Activated CD8-positive, alpha-beta memory T cell treated with anti-CD3 and anti-CD28 coated beads for 36 hours (primary cell): ENCODE results near the gene ARF6. TPM values are rescaled to one million over a fixed set of nuclear protein-coding genes. Genes with fewer than 3 reads are reported as not detected.
"Not testable (repeated sequence)": the region's sequence is repeated elsewhere in the genome, so short reads cannot be mapped to it uniquely, and the experiment has no call there.

ENCODE experiments used
- CTCF ChIA-PET: fragments of 350-600 bp; sonication (Branson Sonifier 250); formaldehyde crosslinking; loops from one replicate; lab custom pipeline; 2021; ENCODE audit warnings: antibody characterized with exemption; lab: Charles Lee
- POLR2A ChIA-PET: fragments of 350-600 bp; sonication (Branson Sonifier 250); formaldehyde crosslinking; loops from one replicate; lab custom pipeline; 2021; ENCODE audit warnings: antibody characterized with exemption; lab: Charles Lee
- total RNA-seq, 2 experiments: library from RNA; stranded (reverse); gene quantifications; one replicate each; pipeline ENCODE4 v1.2.3, GENCODE V29; 2021

The ARF6 gene
- total RNA-seq, 2 experiments from 2014 or later: 164 to 167 TPM

GRCh38 chr14:49921401-49921800, 28.5 kb downstream of the ARF6 start:
- CTCF ChIA-PET: no interaction called here
- POLR2A ChIA-PET: no interaction called here

GRCh38 chr14:49923442-49923841, 30.6 kb downstream of the ARF6 start:
- POLR2A ChIA-PET: no interaction called here
- CTCF ChIA-PET: no interaction called here

- ChIA-PET CTCF (no interaction called here), POLR2A (no interaction called here)
Observed at GRCh38 chr14:49923881-49924280, 31.0 kb downstream of the ARF6 start.

GRCh38 chr14:49924852-49925251, 32.0 kb downstream of the ARF6 start:
- ChIA-PET POLR2A (no interaction called here), CTCF (no interaction called here)

- ChIA-PET CTCF (interaction anchor here (0.7 to 1.3 kb wide), 3 partner anchors 13 to 72 kb away, joined by 3 to 6 read pairs (median 5); no protein-coding TSS in a partner anchor), POLR2A (no interaction called here)
Observed at GRCh38 chr14:49926803-49927202, 33.9 kb downstream of the ARF6 start.

- ChIA-PET CTCF (interaction anchor here (1.3 kb wide), 1 partner anchor 12 kb away, joined by 5 read pairs; no protein-coding TSS in a partner anchor), POLR2A (no interaction called here)
Observed at GRCh38 chr14:49928015-49928414, 35.1 kb downstream of the ARF6 start.

- CTCF ChIA-PET: no interaction called here
- POLR2A ChIA-PET: interaction anchor here (0.6 kb wide), 1 partner anchor 11 kb away, joined by 10 read pairs; no protein-coding TSS in a partner anchor
Observed at GRCh38 chr14:49930720-49931119, 37.8 kb downstream of the ARF6 start.

GRCh38 chr14:49931523-49931922, 38.6 kb downstream of the ARF6 start:
- POLR2A ChIA-PET: no interaction called here
- CTCF ChIA-PET: no interaction called here

- POLR2A ChIA-PET: no interaction called here
- CTCF ChIA-PET: interaction anchor here (0.8 kb wide), 1 partner anchor 67 kb away, joined by 3 read pairs; no protein-coding TSS in a partner anchor
Observed at GRCh38 chr14:49933128-49933527, 40.2 kb downstream of the ARF6 start.

GRCh38 chr14:49933704-49934103, 40.8 kb downstream of the ARF6 start:
- POLR2A ChIA-PET: no interaction called here

GRCh38 chr14:49934646-49935045, 41.8 kb downstream of the ARF6 start:
- ChIA-PET CTCF (no interaction called here), POLR2A (no interaction called here)

More at GRCh38 chr14:49933704-49934103, 40.8 kb downstream of the ARF6 start:
- CTCF ChIA-PET: no interaction called here

- POLR2A ChIA-PET: no interaction called here
- CTCF ChIA-PET: no interaction called here
Observed at GRCh38 chr14:49935526-49935925, 42.6 kb downstream of the ARF6 start.

GRCh38 chr14:49936246-49936645, 43.4 kb downstream of the ARF6 start:
- CTCF ChIA-PET, POLR2A ChIA-PET: not testable (repeated sequence)

GRCh38 chr14:49936882-49937281, 44.0 kb downstream of the ARF6 start:
- CTCF ChIA-PET, POLR2A ChIA-PET: not testable (repeated sequence)

GRCh38 chr14:49939215-49939614, 46.3 kb downstream of the ARF6 start:
- CTCF ChIA-PET: interaction anchor here (1.2 to 2.2 kb wide), 2 partner anchors 12 to 32 kb away, joined by 5 to 6 read pairs; no protein-coding TSS in a partner anchor
- POLR2A ChIA-PET: not testable (repeated sequence)

GRCh38 chr14:49939884-49940510, 47.1 kb downstream of the ARF6 start:
- POLR2A ChIA-PET: interaction anchor here (0.5 to 0.8 kb wide), 3 partner anchors 28 to 99 kb away, joined by 3 to 5 read pairs (median 3); no protein-coding TSS in a partner anchor
- CTCF ChIA-PET: interaction anchor here (1.2 to 2.2 kb wide), 2 partner anchors 13 to 32 kb away, joined by 5 to 6 read pairs; no protein-coding TSS in a partner anchor

- ChIA-PET POLR2A (interaction anchor here (0.6 kb wide), 1 partner anchor 11 kb away, joined by 10 read pairs; no protein-coding TSS in a partner anchor), CTCF (interaction anchor here (2.2 kb wide), 1 partner anchor 31 kb away, joined by 6 read pairs; no protein-coding TSS in a partner anchor)
Observed at GRCh38 chr14:49940808-49941421, 48.0 kb downstream of the ARF6 start.

GRCh38 chr14:49942090-49942489, 49.2 kb downstream of the ARF6 start:
- POLR2A ChIA-PET: no interaction called here
- CTCF ChIA-PET: no interaction called here

GRCh38 chr14:49944501-49944900, 51.6 kb downstream of the ARF6 start:
- CTCF ChIA-PET: no interaction called here
- POLR2A ChIA-PET: interaction anchor here (0.7 kb wide), 1 partner anchor 31 kb away, joined by 3 read pairs; no protein-coding TSS in a partner anchor
